ENCODE results near the gene ROS1.
A peak's percentile ranks its signal among the peaks of the same experiment; 100 is the strongest.
"Not testable (repeated sequence)": the region's sequence is repeated elsewhere in the genome, so short reads cannot be mapped to it uniquely, and the experiment has no call there.

Gene ROS1

DNA sequence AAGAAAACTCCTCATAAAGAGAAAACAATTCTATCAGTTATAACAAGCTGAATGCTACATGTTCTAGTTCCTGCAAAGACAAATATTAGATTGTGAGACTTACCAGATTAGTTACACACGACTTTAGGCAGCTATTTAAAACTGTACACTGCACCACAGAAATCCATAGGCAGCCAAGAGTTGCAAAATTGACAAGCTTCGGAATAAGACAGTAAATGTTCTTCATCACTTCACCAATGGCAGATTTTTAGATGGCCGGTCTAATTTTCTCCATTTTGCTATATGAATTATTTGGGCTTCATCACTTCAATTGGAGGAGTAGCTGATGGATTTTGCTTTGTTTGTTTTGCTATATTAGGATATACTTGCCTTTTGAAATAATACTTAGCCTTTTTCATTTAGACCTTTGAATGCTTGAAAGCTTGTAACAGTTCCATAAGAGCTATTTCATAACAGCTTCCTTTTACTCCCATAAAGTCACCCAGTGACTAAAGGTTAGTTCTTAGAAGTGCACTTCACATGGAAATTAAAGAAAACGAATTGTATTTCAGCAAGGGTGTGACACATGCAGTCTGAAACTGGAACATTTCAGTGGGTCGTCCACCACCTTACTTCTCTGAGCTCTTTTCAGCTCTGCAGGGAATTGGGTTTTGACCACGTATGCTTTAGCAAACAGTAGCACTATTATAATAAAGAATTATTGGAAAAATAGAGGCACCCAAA, at the start of gene ROS1:
Gene ROS1 (minus strand): TSS at position 512 of the 723 bp plus-strand sequence. CDS start 286 bp downstream, at position 226.
- no peak for DNase-seq

DNA sequence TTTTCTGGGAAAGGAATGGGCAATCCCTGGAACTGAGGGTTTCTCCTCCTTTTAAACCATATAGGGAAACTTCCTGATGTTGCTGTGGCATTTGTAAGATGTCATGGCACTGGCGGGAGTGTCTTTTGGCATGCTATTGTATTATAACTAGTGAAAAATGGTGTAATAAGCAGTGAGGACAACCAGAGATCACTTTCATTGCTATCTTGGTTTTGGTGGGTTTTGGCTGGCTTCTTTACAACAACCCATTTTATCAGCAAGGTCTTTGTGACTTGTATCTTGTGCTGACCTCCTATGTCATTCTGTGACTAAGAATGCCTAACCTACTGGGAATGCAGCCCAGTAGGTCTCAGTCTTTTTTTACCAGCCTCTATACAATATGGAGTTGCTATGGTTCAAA, 47.7 kb upstream of the ROS1 start:
- DNase-seq: no peak

DNA sequence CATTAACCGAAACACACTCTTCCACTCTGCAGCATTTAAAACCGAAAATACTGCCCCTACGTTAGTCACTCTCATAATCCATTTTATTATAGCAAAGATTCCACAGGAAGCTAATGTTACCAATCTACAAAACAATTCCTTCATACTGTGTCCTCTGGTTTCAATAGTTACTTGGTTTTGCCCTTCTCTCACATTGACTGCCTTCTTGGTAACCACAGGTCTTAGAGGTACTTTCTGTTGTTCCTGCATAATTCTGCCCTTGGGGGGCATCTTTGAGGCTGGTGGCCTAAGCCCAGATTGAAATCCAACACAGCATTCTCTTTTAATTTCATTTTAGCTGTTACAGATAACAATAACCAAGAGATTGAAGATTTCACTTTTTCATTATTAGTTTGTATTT, 46.9 kb upstream of the ROS1 start:
- DNase-seq: no peak

DNA sequence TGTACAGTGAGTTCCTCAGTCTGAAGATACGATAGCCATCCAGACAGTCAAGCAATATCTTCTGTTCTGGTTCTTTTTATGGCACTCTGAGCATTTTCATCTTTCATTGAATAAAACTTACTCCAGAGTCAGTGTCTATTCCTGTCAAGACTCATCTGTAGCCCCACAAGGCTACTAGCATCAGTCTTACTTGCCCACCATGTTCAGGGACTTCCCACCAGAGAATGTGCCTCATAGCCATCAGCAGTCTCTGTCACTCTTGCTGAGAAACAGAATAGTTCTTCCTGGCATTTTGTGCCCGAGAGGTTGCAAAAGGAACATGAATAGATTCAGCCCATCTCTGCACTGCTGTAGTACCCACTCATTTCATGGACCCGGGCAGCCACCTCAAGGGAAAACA, 44.0 kb upstream of the ROS1 start:
- no peak for DNase-seq

DNA sequence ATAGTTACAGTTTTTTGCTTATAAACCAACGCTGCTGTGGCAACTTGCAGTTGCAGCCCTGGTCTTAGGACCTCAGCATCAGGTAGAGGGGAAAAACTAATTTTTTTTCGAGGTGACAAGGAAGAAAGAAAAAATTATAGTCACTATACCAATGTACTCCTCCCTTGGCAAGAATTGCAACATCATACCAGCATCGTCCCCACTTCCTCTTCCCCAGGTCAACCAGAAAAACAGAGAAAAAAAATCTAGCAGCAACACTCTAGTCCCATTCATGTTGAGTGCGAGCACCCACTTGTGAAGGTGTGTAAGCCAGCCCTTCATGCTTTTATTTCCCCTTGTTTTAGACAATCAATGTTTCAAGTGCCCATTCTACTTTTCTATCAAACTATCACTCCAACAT, 43.6 kb upstream of the ROS1 start:
- DNase-seq: no peak

DNA sequence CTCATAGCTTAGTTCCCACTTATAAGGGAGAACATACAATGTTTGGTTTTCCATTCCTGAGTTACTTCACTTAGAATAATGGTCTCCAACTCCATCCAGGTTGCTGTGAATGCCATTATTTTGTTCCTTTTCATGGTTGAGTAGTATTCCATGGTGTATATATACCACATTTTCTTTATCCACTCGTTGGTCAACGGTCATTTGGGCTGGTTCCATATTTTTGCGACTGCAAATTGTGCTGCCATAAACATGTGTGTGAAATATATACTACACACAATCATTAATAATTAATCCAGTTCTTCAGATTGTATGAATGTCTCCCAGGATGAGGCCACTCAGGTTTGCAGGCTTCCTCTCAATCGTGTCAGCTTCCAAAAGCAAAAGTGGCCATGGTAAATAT, 42.8 kb upstream of the ROS1 start:
- DNase-seq: not testable (repeated sequence)

DNA sequence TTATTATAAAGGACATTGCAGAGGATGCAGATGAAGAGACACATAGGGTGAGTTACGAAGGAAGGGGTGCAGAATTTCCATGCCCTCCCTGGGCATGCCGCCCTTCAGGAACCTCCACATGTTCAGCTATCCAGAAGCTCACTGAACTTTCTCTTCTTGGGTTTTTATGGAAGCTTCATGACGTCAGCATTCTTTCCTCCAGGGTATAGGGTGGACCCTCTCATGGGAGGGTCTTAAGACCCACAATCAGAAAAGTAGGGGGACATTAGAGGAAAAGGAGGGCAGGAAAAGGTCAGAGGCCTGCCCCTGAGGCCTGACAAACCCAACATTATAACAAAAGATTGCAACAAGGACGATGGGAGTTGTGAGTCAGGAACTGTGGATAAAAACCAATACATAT, 42.1 kb upstream of the ROS1 start:
- no peak for DNase-seq

DNA sequence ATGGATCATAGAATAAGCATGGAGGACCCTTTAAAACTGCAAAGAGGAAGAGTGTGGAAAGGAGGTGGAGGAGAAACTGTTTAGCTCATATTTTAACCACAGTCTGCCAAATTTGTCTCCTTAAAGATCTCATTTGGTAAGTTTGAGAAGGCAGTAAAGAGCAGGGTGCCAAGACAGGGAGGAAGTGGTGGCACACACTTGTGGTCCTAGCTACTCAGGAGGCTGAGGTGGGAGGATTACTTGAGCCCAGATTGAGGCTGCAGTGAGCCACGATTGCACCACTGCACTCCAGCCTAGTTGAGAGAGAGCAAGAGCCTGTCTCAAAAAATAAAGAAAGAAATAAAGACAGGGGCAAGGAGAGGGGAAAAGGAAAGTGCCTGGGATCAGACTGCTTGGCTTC, 39.9 kb upstream of the ROS1 start:
- DNase-seq: no peak

DNA sequence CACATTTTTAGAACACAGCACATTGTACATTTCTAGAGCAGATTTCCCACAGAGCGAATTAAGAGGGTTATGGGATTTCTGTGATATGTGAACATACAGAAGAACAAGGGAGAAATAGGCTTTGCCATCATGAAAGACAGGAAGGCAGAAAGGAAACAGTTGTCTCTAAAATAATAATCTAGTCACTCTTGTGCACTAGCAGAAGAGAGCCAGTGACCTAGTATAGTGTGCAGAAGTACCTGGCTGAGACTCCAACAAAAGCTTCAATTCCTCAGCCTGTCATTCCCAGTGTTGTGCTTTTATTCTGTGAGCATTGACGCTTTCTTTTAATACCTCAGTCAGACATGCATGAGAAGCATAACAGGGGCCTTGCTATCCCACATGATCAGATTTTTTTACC, 39.0 kb upstream of the ROS1 start:
- no peak for DNase-seq

DNA sequence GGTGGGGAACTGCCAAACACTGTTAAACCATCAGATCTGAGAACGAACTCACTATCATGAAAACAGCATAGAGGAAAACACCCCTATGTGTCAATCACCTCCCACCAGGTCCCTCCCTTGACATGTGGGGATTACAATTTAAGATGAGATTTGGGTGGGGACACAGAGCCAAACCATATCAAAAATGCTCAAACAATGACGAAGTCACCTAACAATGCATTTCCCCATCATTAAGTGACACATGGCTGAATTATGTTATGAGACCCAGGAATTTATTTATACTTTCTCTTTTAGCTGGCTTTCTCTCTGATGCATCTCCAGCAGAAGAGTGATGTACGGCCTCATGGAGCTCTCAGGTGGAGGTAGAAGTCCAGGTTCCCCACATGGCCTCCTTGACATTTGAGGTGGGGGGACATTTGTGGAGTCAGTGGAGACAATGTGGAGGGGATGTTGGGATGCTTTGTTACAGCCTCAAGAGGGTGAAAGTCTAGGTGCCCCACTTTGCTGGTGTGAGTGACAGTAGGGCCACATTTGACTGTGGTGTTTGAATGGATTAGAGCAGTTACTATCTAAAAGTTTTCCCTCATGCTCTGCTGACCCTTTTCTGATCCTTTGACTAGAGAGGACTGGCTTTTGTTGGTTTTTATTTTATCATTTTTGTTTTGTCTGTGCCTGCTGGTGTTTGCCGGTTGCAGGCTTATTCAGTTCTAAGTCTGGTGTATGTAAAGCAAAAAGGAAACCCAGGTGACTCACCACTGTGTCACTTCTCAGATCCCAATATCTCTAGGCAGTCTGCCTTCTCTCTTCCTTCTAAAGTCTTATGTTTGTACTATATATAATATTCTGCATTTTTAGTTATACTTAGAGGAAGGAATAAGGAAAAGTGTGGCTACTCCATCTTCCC, 38.3 kb upstream of the ROS1 start:
- DNase-seq: peak; percentile 34

DNA sequence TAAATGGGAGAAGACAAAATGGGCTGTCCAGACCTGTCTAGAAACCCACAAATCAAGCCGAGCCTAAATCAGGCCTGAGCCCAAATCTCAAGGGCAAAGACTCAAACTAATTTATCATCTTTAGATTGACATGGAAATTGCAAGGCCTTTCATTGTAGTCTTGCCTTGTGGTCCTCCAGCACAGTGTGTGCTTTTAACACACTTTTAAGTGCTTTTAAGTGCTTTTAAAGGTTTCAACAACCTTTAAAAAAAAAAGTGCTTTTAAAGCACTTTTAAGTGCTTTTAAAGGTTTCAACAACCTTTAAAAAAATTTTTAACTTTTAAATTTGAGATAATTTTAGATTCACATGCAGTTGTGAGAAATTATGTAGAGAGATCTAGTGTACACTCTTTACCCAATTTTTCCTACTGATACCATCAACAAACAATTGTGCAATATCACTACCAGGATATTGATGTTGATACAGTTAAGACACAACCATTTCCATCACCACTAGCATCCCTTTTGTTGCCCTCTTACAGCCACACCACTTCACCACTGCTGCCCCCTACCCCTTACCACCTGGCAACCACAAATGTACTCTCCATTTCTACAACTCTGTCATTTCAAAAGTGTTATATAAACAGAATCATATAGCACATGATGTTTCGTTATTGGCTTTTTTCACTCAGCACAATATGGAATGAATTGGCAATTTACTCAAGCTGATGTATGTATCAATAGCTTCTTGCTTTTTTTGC, 33.6 kb upstream of the ROS1 start:
- DNase-seq: no peak

DNA sequence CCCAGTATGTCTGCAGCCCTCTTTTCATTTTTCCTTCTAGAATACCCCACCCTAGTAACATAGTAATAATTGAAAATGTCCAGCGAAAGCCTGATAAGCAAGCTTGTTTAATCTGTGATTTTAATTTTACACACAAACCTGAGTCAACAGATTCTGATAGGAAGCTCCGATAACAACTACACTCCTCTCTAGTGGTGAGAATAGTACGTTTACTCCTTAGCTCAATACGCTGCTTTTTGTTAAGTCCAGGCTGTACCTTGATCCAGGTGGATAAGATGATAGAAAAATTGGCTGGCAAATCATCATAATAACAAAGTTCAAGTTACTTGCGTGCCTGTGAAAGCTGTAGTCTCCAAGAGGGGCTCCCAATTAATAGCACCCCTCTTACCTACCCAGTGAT, 31.3 kb upstream of the ROS1 start:
- DNase-seq: no peak

DNA sequence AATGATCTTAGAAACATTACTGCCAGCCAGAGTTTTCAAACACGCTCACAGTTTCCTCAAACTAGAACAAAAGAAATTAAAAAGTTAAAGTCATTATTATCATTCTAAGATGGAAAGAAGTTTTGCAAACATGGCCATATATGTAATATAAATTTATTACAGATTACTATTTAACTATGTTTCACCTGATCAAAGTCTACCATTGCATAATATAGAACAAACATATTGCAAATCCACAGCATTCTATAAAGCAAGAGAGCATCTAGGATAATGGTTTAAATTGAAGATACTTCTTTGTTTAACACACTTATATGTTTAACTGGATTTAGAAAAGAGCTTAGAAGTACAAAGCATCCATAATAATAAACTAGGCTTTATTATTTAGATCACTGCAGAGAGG, 30.5 kb upstream of the ROS1 start:
- DNase-seq: no peak

DNA sequence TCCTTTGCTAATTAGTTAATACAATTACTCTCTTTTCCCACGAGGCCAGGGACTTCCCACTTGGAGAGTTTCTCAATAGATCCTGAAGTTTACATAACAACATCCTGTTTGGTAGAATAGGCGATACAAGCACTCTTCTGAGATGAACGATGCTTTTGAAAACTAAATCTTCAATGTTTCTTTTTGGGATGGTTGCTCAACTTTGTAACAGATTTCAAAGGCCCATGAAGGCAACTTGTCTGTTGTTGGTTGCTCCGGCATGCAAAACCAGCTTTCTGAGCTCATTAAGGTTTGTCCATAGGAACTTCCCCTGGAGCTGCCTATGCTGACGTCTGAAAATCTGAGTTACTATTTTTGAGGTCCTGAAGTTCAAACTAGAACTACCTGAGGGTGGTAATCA, 25.9 kb upstream of the ROS1 start:
- DNase-seq: no peak

DNA sequence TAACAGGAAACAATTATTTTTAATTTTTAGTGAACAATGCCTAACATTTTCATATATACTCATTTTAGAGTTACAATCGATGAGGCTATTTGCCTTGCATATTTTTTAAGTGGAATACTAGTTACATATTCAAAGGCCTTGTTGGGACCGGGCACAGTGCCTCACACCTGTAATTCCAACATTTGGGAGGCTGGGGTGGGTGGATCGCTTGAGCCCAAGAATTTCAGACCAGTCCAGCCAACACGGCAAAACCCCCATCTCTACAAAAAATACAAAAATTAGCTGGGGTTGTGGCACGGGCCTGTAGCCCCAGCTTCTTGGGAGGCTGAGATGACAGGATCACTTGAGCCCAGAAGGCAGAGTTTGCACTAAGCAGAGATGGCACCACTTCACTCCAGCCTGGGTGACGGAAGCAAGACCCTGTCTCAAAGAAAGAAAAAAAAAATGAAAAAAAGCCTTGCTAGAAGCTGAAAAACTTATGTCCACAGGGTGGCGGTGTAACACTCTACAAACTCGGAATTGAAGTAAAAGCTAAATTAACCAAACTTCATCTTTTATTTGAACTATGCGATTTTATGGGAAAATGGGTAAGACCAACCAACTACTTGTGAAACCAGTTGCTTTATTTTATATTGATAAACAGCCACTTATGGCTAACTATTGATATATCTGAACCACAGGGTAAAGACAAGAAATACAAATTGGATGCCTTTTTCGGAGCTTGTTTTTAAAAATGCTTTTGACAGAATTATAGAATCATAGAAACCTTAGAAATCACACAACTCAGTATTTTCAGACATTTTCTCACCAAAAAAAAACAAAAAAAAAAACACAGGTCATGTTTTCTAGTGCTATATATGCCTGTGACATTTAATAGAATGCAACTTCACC, 24.1 kb upstream of the ROS1 start:
- peak; percentile 69 for DNase-seq

DNA sequence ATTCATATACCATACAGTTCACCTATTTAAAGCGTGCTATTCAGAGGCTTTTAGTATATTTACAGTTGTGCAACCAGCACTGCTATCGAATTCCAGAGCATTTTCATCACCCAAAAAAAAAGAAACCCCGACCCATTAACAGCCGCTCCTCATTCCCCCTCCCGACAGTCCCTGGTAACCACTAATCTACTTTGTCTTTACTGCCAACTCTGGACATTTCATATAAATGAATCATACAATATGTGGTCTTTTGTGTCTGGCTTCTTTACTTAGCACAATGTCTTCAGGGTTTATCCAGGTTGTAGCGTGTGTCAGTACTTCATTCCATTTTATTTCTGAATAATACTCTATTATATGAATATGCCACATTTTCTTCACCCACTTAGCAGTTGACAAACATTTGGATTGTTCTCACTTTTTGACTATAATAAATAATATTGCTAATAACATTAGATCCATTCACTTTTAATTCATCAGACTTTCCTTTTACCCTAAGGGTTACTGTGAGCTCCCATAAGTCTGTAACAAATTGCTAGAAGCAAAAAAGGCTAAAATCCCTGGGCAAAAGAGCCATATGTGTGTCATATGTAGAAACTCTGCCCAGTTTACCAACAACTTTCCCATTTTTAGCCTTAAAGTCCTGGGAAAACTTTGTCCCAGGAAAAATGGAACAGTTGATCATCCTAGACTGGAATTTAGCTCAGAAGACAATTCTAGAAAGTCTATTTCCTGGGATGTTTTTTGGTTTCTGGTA, 23.2 kb upstream of the ROS1 start:
- DNase-seq: no peak

DNA sequence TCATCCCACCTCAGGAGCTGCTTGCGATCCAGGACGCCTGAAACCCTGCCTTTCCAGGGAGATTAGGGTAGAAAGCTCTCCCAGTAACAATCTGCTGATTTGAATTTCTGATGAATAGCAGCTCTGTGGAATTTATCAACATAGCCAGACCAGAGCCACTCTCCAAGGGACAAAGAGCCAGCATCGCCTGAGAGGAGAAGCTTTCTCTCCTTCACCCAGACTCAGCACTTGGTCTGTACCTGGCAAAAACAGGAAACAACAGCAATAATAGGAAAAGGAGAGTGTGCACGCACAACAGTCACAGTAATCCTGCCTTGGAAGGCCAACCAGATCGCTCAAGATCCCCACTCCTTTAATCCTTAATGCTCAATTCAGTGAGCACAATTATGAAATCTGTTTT, 22.3 kb upstream of the ROS1 start:
- no peak for DNase-seq

DNA sequence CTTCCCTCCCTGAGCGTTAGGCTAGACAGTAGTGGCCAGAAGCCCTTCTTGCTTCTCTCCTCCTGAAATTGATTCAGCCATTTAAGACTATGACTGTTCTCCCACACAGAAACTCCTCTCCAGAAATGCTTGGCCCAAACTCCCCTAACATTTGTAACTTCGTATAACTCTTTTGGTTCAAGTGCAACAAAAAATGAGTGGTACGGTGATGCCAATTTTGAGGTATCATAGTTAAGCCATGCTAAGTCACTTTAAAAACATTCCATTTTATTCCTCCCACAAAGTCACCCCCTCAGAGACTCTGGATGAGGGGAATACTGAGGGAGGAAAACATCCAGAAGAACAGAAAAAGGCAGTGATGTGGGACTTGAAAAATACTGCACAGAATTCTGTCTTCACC, 21.1 kb upstream of the ROS1 start:
- DNase-seq: no peak

DNA sequence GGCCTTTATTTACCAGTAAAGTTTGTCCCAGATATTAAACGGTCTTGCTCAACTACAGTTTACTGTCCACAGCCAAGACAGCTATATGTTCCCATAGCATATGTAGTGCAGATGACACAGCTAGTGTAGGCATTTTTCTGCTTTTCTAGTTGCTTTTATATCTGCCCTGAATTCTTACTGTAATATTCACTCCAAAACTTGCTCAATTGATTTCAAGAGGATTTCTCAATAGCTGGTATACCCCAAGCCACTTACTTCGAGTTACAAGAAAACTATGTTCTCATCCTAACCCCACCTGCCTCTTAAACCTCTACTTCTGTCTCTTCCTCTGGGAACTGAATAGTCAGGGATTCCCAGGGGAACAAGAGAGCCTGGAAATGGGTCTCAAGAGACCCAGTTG, 18.9 kb upstream of the ROS1 start:
- DNase-seq: no peak

DNA sequence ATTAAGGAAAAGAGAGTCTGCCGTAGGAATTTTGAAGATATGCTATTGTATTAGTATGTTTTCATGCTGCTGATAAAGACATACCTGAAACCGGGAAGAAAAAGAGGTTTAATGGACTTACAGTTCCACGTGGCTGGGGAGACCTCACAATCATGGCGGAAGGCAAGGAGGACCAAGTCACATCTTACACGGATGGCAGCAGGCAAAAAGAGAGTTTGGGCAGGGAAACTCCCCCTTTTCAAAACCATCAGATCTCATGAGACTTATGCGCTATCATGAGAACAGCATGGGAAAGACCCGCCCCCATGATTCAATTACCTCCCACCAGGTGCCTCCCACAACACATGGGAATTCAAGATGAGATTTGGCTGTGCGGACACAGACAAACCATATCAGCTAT, 16.6 kb upstream of the ROS1 start:
- DNase-seq: not testable (repeated sequence)

DNA sequence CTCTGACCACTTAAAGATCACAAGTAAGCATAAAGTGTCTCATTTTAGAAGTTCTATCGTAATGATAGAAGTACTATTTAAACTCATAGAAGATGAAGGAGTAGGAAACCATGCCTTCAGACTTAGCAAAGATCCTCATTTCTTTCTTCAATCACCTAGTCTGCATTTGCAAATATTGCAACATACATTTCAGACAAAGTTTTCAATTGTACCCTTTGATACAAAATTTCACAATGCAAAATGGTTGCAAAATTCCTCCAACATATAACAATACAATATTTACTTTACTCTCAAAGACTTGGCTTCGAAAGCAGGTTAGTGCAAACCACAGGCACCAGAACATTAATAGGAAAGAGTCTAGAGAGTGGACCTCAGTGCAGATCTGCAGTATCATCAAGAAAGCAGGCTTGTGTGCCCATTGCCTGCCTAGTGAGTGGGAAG, 16.1 kb upstream of the ROS1 start:
- no peak for DNase-seq

Measured in stimulated activated CD4-positive, alpha-beta T cell treated with anti-CD3 and anti-CD28 coated beads, Interleukin-15, amount 100 ng/mL, for 24 hours (primary cell).